Endometrial microvascular endothelial cells (primary cell): ENCODE measurements around the gene TMEM86B. TPM values are rescaled to one million over a fixed set of nuclear protein-coding genes. Genes with fewer than 3 reads are reported as not detected.
"Not testable (repeated sequence)": the region's sequence is repeated elsewhere in the genome, so short reads cannot be mapped to it uniquely, and the experiment has no call there.

ENCODE experiments used
- in situ Hi-C: cut with HindIII; loops from 2 replicates; pipeline ENCODE4 v1.10.0; 2017; ENCODE audit warnings: low sequenced_read_pairs, low pct_unique_long_range_greater_than_20kb; ENCODE audit errors: inconsistent ontology term
- total RNA-seq: library from RNA; depleted of rRNA; stranded (reverse); fragments of >200 nt; gene quantifications from one replicate; pipeline ENCODE4 v1.2.3, GENCODE V29; 2015; ENCODE audit errors: inconsistent ontology term

TMEM86B gene
- total RNA-seq, 1 donor from 2014 or later = 1.1 TPM

DNA sequence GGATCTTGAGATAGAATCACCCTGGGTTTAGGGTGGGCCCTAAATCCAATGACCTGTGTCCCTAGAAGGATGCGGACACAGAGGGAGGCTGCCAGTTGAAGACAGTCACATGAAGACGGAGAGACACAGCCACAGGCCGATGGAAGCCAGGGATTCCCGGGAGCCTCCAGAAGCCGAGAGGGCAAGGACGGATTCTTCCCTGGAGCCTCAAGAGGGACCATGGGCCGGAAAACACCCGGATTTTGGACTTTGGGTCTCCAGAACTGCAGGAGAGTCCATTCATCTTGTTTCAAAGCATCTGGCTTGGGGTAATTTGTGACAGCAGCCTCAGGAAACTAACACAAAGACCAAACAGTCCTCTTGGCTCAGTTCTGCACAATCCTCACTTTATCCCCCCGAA is 2.3 kb downstream of the TMEM86B start:
- in situ Hi-C loops = no loop called here

DNA sequence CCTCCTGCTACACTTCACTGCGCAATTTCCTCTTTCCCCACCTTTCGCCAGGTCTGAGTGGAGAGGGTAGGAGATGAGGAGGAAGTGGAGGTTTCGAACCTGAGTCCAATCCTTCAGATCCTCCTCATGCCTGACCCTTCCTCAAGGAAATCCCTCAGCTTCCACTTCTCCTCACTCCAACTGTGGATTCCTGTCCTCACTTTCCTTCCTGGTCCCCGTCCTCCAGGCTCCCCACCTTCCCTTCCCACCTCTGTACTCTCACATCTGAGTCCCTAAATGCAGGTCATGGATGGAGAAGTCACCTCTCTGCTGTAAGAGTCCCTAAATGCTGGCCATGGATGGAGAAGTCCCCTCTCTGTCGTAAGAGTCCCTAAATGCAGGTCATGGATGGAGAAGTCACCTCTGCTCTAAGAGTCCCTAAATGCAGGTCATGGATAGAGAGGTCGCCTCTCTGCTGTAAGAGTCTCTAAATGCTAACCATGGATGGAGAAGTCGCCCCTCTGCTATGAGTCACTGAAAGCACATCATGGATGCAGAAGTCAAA is 3.1 kb downstream of the TMEM86B start:
- in situ Hi-C loops = no loop called here

DNA sequence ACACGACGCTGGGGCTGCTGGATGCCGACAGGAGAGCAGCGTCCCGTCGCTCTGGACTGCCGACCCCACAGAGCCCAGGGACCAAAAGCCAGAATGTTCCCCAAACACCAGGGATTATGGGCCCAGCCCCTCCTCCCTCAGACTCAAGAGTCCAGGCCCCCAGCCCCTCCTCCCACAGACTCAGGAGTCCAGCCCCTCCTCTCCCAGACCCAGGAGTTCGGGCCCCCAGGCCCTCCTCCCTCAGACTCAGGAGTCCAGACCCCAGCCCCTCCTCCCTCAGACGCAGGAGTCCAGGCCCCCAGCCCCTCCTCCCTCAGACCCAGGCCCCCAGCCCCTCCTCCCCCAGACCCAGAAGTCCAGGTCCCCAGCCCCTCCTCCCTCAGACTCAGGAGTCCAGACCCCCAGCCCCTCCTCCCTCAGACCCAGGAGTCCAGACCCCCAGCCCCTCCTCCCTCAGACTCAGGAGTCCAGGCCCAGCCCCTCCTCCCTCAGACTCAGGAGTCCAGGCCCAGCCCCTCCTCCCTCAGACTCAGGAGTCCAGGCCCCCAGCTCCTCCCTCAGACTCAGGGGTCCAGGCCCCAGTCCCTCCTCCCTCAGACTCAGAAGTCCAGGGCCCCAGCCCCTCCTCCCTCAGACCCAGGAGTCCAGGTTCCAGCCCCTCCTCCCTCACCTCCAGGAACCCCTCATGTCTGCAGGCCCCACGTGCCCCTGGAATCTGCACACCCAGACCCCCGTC is 3.7 kb downstream of the TMEM86B start:
- in situ Hi-C loops = not testable (repeated sequence)

GRCh38 chr19:55224038-55224665 is 4.4 kb downstream of the TMEM86B start:
- in situ Hi-C loops = no loop called here

DNA sequence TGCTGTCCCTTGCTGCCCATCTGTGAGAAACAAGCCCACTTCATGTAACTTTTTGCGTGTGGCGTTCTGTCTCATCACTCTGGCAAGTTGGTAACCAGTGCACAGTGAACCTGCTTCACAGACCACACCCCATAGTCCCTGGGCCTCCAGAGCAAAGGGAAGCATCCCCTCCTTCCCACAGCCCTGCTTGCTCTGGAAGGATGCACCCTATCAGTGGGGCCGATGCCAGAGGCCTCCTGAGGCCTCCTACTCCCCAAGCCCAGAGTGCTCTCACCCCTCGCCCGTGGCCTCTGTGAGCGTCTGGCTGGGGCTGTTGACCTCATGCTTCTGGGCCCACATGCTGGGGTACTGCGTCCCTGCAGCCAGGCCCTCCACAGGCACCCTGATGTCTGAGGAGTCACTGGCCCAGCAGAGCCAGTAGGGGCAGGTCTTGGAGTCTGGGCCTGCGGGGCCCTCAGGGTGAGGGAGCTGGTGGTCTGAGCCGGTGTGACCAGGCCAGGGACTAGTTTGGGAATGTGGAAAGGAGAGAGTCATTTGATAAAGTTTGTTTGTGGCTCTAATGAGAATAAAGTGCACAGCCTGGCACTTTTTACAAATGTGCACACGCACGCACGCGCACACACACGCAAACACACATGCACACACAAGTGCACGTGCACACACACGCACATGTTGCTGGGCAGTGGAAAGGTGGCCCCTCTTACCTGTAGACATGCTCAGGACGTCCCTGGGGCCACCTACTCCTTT is 5.1 kb downstream of the TMEM86B start:
- in situ Hi-C loops = no loop called here

DNA sequence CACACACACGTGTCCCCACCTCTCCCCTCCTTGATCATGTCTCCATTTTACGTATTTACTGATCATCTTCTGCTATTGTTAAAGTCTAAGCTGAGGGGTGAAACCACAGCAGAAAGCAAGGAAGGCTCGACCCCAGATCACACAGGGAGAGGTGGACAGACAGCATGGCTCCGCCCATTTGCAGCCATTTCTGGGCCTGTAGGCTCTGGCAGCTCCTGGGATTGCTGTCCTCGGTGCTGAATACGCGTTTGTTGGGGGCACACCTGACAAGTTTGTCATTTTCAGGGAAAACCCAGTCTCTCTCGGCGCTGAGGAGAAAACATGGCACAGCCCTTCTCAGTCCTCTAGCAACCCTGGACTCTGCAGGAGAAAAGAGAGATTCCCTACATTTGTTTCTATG is 8.0 kb downstream of the TMEM86B start:
- in situ Hi-C loops = no loop called here

DNA sequence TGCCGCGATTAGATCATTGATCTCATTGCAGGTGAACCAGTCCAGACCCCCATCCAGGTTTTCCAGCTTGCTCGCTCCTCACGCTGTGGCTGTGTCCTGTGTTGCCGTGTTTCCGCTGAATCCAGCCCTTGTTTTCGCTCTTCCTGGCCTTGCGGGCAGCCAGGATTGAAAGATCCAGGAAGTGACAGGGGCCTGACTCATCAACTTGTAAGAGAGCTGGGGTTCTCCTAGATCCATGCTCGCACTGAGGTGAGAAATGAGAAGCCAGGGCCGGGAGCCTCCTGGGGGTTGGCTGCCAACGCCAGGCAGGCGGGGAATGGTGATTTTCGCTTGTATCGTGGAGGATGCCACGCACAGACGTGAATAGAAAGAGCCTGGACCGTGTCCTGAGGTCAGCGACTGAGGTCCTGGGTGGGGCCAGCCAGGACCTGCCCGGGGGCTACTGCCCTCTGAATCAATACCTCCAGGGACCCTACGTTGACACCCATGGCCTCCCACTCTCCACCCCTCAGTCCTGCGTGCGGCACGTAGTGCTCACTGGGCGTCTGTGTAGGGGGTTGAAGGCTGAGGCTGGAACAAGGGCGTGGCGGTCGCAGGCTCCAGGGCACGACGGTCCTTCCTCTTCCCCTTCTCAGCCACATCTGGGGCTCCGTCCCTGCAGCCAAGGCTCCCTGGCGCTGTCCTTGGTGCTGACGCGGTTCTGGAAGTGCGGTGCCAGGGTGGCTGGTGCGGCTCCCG is 11.9 kb downstream of the TMEM86B start:
- in situ Hi-C loops = no loop called here

- in situ Hi-C loops = no loop called here
Observed at GRCh38 chr19:55213547-55213946, 15.0 kb downstream of the TMEM86B start.

DNA sequence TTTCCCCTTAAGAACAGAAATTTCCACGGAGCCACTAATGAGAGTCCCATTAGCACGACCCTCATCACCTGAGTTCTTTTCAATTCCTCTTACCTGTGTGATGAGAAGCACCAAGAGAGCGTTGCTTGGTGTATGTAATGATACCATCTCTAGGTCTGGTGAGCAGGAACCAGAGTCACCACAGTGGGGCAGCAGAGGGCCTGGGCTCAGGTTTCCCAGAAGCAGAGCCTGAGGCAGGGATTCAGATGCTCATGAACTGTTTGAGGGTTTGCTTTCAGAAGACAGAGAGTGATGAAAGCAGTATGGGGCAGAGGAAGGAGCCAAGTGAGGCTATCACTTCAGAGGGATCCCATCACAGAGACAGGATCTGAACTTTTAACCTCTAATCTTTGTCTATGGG is 16.1 kb downstream of the TMEM86B start:
- in situ Hi-C loops = no loop called here

- in situ Hi-C loops = no loop called here
Observed at GRCh38 chr19:55209693-55210472, 18.7 kb downstream of the TMEM86B start.

DNA sequence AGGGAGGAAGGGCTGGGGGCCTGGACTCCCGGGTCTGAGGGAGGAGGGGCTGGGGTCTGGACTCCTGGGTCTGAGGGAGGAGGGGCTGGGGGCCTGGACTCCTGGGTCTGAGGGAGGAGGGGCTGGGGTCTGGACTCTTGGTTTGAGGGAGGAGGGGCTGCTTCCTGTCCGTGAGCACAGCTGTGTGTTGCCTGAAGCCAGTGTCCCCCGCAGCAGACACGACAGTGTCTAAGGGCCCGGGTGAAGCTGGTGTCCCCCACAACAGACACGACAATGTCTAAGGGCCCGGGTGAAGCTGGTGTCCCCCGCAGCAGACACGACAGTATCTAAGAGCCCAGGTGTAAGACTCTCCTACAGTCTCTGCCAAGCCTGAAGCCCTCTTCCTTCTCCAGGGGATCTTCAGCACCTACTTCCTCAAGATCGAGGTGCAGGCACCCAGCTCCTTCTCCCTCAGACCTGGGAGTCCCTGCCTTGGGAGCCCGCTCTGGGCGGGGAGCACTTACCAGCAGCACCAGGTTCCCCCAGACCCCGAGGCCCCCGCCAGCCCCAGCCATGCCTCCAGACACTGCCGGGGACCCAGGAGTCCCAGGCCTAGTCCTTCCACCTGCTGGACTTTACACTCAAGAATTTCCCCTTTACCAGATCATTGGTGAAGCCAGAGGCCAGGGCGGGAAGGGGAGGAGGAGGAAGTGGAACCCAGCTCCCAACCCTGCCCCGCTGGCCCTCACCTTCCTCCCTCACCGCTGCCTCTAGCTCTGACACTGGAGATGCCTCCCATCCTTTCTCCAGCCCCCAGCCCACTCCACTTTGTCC is 19.5 kb downstream of the TMEM86B start, which contains the start of gene PTPRH:
Gene PTPRH, minus strand, starts transcription at position 622 of the 813 bp plus-strand sequence. Its CDS starts 68 bp downstream, at position 554.
- in situ Hi-C loops = no loop called here

GRCh38 chr19:55206664-55207500 is 21.7 kb downstream of the TMEM86B start:
- in situ Hi-C loops = no loop called here

- in situ Hi-C loops = not testable (repeated sequence)
Observed at GRCh38 chr19:55202199-55202598, 26.4 kb downstream of the TMEM86B start.

- in situ Hi-C loops = no loop called here
Observed at GRCh38 chr19:55199620-55200204, 28.9 kb downstream of the TMEM86B start.

- in situ Hi-C loops = no loop called here
Observed at GRCh38 chr19:55198651-55199050, 29.9 kb downstream of the TMEM86B start.

DNA sequence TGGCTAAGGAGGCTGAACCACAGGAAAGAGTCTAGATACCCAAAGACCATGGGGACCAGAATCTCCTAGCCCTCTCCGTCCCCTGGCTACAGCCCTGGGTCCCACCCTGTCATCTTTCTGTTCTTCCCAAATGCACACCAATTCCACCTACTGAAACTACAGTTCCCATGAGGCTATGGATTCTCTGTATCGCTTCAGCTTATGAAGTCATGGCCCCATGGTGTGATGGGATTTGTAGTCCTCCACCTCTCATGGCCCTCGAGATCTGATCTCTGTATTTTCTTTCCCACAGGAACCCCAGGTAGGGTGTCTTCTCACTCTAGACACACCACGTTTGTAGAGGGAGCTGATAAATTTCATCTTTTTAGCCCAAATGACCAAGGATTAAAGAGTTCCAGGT is 31.0 kb downstream of the TMEM86B start:
- in situ Hi-C loops = no loop called here
